Measurements from ENCODE around the gene SAXO1.

GRCh38 chr9:19009391-19009965 is 23.5 kb downstream of the SAXO1 start:
- TF ChIP-seq CTCF (IDR thresholded peaks at IDR 0.05) = no peak
- TF ChIP-seq POLR2AphosphoS5 (IDR thresholded peaks at IDR 0.05; ENCODE audit: low read depth, low read length) = no peak
- no peak for TF ChIP-seq TCF7L2 (IDR thresholded peaks at IDR 0.05; ENCODE audit: low read depth, low read length)
- TF ChIP-seq REST (IDR thresholded peaks at IDR 0.05; ENCODE audit: insufficient read depth in 1 of 2, low read depth in 2 of 2, low read length in 1 of 2) = no peak
- no peak for TF ChIP-seq SIN3A (IDR thresholded peaks at IDR 0.05; ENCODE audit: borderline replicate concordance, insufficient read depth, low read depth, low read length)
